ENCODE measurements around the gene OPHN1. TPM values are rescaled to one million over a fixed set of nuclear protein-coding genes. Genes with fewer than 3 reads are reported as not detected.

Gene OPHN1
- total RNA-seq, 1 experiment from 2014 or later: 4.0 TPM

DNA sequence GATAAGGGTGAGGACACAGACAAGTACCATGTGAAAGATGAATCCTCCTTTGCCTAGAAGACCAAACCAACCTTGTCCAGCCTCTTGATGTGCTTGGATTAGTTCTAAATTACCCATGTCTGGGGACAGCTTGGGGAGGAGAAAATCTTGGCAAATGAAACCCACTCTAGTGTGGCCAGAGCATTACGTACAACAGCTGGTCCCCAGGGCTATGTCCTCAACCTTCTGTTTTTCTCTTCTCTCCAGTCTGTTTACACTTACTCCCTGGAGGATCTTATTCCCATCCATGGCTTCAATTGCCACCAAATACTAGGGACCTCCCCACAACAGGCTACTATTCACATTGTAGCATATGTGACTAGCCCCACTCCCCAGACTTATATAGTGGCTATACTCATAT, 384.5 kb downstream of the OPHN1 start:
- Mint-ChIP-seq H3K27me3 (ENCODE audit: insufficient read depth, unreplicated experiment) (no peaks in the 10 kb centered on the region), H3K36me3 (ENCODE audit: insufficient read depth, unreplicated experiment) (peaks cover 14% of the 10 kb centered on the region), H3K27ac (ENCODE audit: low read depth, unreplicated experiment) (no peak overlapping the region), H3K4me3 (ENCODE audit: unreplicated experiment) (no peak overlapping the region), H3K9me3 (ENCODE audit: unreplicated experiment) (peaks cover 19% of the 10 kb centered on the region), H3K4me1 (ENCODE audit: insufficient read depth, unreplicated experiment) (no peaks in the 10 kb centered on the region)
- BruUV-seq (replicated peaks): no TSS peak
- ChIA-PET POLR2A (interaction anchor here (0.7 kb wide), 1 partner anchor 70 kb away, joined by 3 read pairs; no protein-coding TSS in a partner anchor), CTCF (interaction anchor here (0.6 kb wide), 1 partner anchor 610 kb away, joined by 3 read pairs; no protein-coding TSS in a partner anchor)
- TF ChIP-seq, protein P1, sequence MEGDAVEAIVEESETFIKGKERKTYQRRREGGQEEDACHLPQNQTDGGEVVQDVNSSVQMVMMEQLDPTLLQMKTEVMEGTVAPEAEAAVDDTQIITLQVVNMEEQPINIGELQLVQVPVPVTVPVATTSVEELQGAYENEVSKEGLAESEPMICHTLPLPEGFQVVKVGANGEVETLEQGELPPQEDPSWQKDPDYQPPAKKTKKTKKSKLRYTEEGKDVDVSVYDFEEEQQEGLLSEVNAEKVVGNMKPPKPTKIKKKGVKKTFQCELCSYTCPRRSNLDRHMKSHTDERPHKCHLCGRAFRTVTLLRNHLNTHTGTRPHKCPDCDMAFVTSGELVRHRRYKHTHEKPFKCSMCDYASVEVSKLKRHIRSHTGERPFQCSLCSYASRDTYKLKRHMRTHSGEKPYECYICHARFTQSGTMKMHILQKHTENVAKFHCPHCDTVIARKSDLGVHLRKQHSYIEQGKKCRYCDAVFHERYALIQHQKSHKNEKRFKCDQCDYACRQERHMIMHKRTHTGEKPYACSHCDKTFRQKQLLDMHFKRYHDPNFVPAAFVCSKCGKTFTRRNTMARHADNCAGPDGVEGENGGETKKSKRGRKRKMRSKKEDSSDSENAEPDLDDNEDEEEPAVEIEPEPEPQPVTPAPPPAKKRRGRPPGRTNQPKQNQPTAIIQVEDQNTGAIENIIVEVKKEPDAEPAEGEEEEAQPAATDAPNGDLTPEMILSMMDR (IDR thresholded peaks at IDR 0.05; ENCODE audit: unreplicated experiment): no peak
- intact Hi-C loops (cut with micrococcal nuclease): no loop called here
- no peak for DNase-seq (ENCODE audit: unreplicated experiment)

DNA sequence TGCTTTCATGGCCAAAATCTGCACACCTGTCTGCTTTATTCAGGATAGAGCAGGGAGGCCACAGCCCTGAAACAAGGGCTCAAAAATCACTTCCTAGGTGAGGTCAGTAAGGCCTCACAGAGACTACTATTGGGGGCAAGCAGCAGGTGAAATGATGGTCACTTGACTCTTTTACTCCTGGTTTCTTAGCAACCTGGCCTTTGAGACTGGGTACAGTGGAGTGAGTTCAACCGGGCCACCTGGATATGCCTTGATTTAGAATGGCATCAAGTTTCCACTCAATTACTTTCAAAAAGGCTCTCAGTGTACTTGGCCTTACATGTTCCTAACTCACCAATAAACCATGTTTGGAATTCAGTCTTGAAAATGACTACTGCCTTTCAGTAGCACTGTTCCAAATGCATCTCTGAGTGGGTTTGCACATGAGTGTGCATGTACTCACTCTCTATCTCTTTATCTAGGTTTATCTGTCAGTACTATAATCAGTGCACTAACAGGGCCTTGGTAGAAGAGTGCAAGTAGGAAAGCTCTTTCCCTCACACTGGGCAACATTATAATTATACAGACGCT, 388.2 kb downstream of the OPHN1 start:
- TF ChIP-seq, protein P1 (IDR thresholded peaks at IDR 0.05; ENCODE audit: unreplicated experiment): no peak
- Mint-ChIP-seq H3K9me3 (ENCODE audit: unreplicated experiment) (peaks cover 10% of the 10 kb centered on the region), H3K4me1 (ENCODE audit: insufficient read depth, unreplicated experiment) (no peaks in the 10 kb centered on the region), H3K4me3 (ENCODE audit: unreplicated experiment) (no peak overlapping the region), H3K27ac (ENCODE audit: low read depth, unreplicated experiment) (no peak overlapping the region), H3K27me3 (ENCODE audit: insufficient read depth, unreplicated experiment) (no peaks in the 10 kb centered on the region), H3K36me3 (ENCODE audit: insufficient read depth, unreplicated experiment) (peaks cover 5% of the 10 kb centered on the region)
- ChIA-PET CTCF (no interaction called here), POLR2A (no interaction called here)
- BruUV-seq (replicated peaks): no TSS peak
- intact Hi-C loops (cut with micrococcal nuclease): no loop called here
- DNase-seq (ENCODE audit: unreplicated experiment): no peak

DNA sequence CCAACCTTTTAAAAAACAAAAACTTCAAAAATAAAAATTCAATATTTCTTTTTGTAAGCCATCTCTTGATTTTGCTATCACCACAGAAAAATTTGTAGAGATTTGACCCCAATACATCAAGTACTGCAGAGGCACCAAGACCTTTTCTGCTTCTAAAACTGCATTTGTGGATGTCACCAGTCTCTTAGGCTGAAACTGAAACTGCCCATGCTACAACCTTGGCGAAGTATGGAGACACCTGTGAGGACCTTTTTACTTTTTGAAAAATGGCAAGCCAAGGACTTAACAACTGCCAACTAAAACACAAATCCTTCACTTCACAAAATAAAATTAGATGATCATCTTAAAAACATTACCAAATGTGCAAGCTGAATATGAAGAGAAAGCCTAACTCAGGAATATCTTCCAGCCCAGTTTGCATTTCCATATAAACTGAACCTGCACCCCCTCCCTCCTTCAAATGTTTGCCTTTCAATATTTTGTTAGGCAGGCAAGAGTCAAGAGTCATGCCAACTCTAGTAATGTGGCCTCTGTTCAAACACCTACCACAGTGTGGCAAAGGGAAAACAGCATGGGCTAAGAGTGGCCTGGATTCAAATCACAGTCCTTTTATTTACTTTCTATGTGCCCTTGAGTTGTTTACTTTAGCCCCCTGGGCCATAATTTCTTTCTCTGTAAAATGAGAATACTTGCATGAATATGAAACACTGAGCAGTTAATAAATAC, 389.4 kb downstream of the OPHN1 start:
- no peak overlapping the region for H3K27ac Mint-ChIP-seq (ENCODE audit: low read depth, unreplicated experiment)
- H3K36me3 Mint-ChIP-seq (ENCODE audit: insufficient read depth, unreplicated experiment): no peaks in the 10 kb centered on the region
- POLR2A ChIA-PET: no interaction called here
- CTCF ChIA-PET: no interaction called here
- TF ChIP-seq, protein P1 (IDR thresholded peaks at IDR 0.05; ENCODE audit: unreplicated experiment): no peak
- no peak overlapping the region for H3K4me3 Mint-ChIP-seq (ENCODE audit: unreplicated experiment)
- no TSS peak for BruUV-seq (replicated peaks)
- intact Hi-C loops (cut with micrococcal nuclease): no loop called here
- H3K27me3 Mint-ChIP-seq (ENCODE audit: insufficient read depth, unreplicated experiment): no peaks in the 10 kb centered on the region
- DNase-seq (ENCODE audit: unreplicated experiment): no peak
- H3K4me1 Mint-ChIP-seq (ENCODE audit: insufficient read depth, unreplicated experiment): no peaks in the 10 kb centered on the region
- H3K9me3 Mint-ChIP-seq (ENCODE audit: unreplicated experiment): peaks cover 7% of the 10 kb centered on the region

DNA sequence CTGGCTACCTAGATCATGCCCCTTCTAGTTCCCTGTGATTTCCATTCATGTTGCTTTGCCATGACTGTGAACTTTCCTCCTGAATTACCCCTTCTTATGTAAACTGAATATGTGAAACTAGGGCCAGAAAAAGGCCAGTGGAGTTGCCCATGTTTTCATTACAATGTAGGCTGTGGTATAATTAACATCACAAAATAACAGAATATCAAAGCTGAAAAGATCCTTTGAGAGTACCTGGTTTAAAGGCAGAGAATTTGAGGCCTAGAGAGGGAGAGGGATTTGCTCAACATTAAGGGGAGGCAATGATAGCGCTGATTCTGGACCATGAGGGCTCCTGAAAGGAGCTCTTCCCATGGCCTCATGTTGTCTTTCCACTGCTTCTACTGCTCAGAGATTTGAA, 392.2 kb downstream of the OPHN1 start:
- Mint-ChIP-seq H3K4me1 (ENCODE audit: insufficient read depth, unreplicated experiment) (no peaks in the 10 kb centered on the region), H3K9me3 (ENCODE audit: unreplicated experiment) (peaks cover 17% of the 10 kb centered on the region), H3K27me3 (ENCODE audit: insufficient read depth, unreplicated experiment) (no peaks in the 10 kb centered on the region), H3K4me3 (ENCODE audit: unreplicated experiment) (no peak overlapping the region), H3K36me3 (ENCODE audit: insufficient read depth, unreplicated experiment) (no peaks in the 10 kb centered on the region), H3K27ac (ENCODE audit: low read depth, unreplicated experiment) (no peak overlapping the region)
- TF ChIP-seq, protein P1 (IDR thresholded peaks at IDR 0.05; ENCODE audit: unreplicated experiment): no peak
- intact Hi-C loops (cut with micrococcal nuclease): no loop called here
- no peak for DNase-seq (ENCODE audit: unreplicated experiment)
- CTCF ChIA-PET: interaction anchor here (0.7 kb wide), 1 partner anchor 1566 kb away, joined by 3 read pairs; no protein-coding TSS in a partner anchor
- no TSS peak for BruUV-seq (replicated peaks)
- POLR2A ChIA-PET: no interaction called here
